Keratinocyte (primary cell): Measurements from ENCODE around the gene MBTD1.
"Not testable (repeated sequence)": the region's sequence is repeated elsewhere in the genome, so short reads cannot be mapped to it uniquely, and the experiment has no call there.

Experiments used
- EZH2 ChIP-seq: IDR thresholded peaks from one replicate; pipeline ENCODE4 v1.6.1; 2012; ENCODE audit warnings: inconsistent platforms, mild to moderate bottlenecking, low read length, moderate library complexity
- TF ChIP-seq, protein P1 (sequence below), 3 experiments: IDR thresholded peaks in 1 of 3; conservative IDR thresholded peaks in 1 of 3; optimal IDR thresholded peaks in 1 of 3; 2 replicates in 2 of 3; 3 replicates in 1 of 3; pipeline versions ENCODE3 to v1.5.1; 2011; ENCODE audit warnings: low read length in 3 of 3, mild to moderate bottlenecking in 3 of 3, moderate library complexity in 2 of 3, control low read depth in 1 of 3, inconsistent platforms in 1 of 3; ENCODE audit not compliant: insufficient read depth in 2 of 3; ENCODE audit errors: extremely low read depth in 1 of 3

DNA sequence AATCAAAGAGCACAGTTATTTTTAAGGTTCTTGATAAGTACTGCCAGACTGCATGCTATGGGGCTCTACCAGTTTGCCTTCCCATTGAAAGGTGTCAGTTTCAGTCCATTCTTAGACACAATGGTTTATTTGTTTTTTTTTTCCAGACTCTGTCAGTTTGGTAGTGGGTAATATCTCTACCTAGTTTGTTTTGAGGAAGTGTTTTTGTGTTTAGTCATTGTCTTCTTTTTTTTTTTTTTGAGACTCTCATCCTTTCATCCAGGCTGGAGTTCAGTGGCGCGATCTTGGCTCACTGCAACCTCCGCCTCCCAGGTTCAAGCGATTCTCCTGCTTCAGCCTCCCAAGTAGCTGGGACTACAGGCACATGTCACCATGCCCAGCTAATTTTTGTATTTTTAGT is 4.6 kb upstream of the MBTD1 start:
- TF ChIP-seq, protein P1, sequence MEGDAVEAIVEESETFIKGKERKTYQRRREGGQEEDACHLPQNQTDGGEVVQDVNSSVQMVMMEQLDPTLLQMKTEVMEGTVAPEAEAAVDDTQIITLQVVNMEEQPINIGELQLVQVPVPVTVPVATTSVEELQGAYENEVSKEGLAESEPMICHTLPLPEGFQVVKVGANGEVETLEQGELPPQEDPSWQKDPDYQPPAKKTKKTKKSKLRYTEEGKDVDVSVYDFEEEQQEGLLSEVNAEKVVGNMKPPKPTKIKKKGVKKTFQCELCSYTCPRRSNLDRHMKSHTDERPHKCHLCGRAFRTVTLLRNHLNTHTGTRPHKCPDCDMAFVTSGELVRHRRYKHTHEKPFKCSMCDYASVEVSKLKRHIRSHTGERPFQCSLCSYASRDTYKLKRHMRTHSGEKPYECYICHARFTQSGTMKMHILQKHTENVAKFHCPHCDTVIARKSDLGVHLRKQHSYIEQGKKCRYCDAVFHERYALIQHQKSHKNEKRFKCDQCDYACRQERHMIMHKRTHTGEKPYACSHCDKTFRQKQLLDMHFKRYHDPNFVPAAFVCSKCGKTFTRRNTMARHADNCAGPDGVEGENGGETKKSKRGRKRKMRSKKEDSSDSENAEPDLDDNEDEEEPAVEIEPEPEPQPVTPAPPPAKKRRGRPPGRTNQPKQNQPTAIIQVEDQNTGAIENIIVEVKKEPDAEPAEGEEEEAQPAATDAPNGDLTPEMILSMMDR (optimal IDR thresholded peaks at IDR 0.05 in 1 of 3, IDR thresholded peaks at IDR 0.05 in 1 of 3, conservative IDR thresholded peaks at IDR 0.05 in 1 of 3; ENCODE audit: extremely low read depth in 1 of 3, insufficient read depth in 2 of 3, low read length in 3 of 3) = not testable (repeated sequence)
- not testable (repeated sequence) for TF ChIP-seq EZH2
